Natural killer cell (primary cell): ENCODE data around the gene PPARG. TPM values are rescaled to one million over a fixed set of nuclear protein-coding genes. Genes with fewer than 3 reads are reported as not detected.

Source experiments
- ATAC-seq, 3 donors: fragments of 150-1000 bp in 2 of 3; fragments of 200-7000 bp in 1 of 3; cut with Tn5 transposase; 1 replicate in 1 of 3; 2 replicates in 2 of 3; pipeline ENCODE4 v1.10.0; 2021; ENCODE audit warnings: mild to moderate bottlenecking in 2 of 3, moderate library complexity in 2 of 3
- DNase-seq, 2 donors: peaks; one replicate each; pipeline versions ENCODE4 v3.0.0 to v3.0.0-alpha.2; 2013 to 2021; ENCODE audit warnings: mixed read lengths in 1 of 2
- H3K27ac ChIP-seq: one replicate; pipeline ENCODE4 v1.5.1; 2013; ENCODE audit warnings: mild to moderate bottlenecking, low read length
- H3K27me3 ChIP-seq: one replicate; pipeline ENCODE4 v1.6.1; 2013; ENCODE audit warnings: low read length; ENCODE audit not compliant: control insufficient read depth, insufficient read depth
- H3K36me3 ChIP-seq: one replicate; pipeline ENCODE4 v1.6.1; 2013; ENCODE audit warnings: low read length; ENCODE audit not compliant: control insufficient read depth, insufficient read depth
- H3K4me1 ChIP-seq: one replicate; pipeline ENCODE4 v1.6.1; 2013; ENCODE audit warnings: low read length; ENCODE audit not compliant: control insufficient read depth, insufficient read depth
- H3K4me3 ChIP-seq: one replicate; pipeline ENCODE4 v1.5.1; 2013; ENCODE audit warnings: low read length
- H3K9me3 ChIP-seq: one replicate; pipeline ENCODE4 v1.6.1; 2013; ENCODE audit warnings: low read length; ENCODE audit not compliant: control insufficient read depth, insufficient read depth
- H3K27ac Mint-ChIP-seq, 2 donors: one replicate each; pipeline ENCODE4 v1.8.0; 2022; ENCODE audit warnings: mild to moderate bottlenecking in 2 of 2, mixed read lengths in 2 of 2, moderate library complexity in 1 of 2
- H3K27me3 Mint-ChIP-seq, 2 donors: one replicate each; pipeline ENCODE4 v1.8.0; 2022; ENCODE audit warnings: low read depth in 2 of 2, mixed read lengths in 2 of 2
- H3K36me3 Mint-ChIP-seq: one replicate; pipeline ENCODE4 v1.8.0; 2022; ENCODE audit warnings: mixed read lengths
- H3K4me1 Mint-ChIP-seq, 2 donors: one replicate each; pipeline ENCODE4 v1.8.0; 2022; ENCODE audit warnings: mixed read lengths in 2 of 2
- H3K4me3 Mint-ChIP-seq: one replicate; pipeline ENCODE4 v1.8.0; 2022; ENCODE audit warnings: mild to moderate bottlenecking, moderate library complexity, mixed read lengths
- H3K9me3 Mint-ChIP-seq, 2 donors: one replicate each; pipeline ENCODE4 v1.8.0; 2022; ENCODE audit warnings: mixed read lengths in 2 of 2
- WGBS: methylation state at CpG from one replicate; pipeline ENCODE4 v1.1.7; 2013; ENCODE audit warnings: missing lambda C conversion rate; ENCODE audit not compliant: insufficient coverage; 5-methylcytosine and 5-hydroxymethylcytosine counted together
- intact Hi-C: fragments of 100-400 bp; cut with micrococcal nuclease; formaldehyde crosslinking; loops from one replicate; pipeline ENCODE4 v1.14.2; 2022
- total RNA-seq, 4 donors: library from RNA; stranded (reverse); fragments of 120-200 nt in 1 of 4; gene quantifications; one replicate each; pipeline versions ENCODE4 v1.2.3 to v1.2.4, GENCODE V29; 2013 to 2022
- TF ChIP-seq, protein P1 (sequence below): fragments of 200-600 bp; IDR thresholded peaks from one replicate; pipeline ENCODE4 v1.8.0; 2022; ENCODE audit warnings: antibody characterized with exemption

The PPARG gene
- total RNA-seq, 3 donors from 2014 or later (not counting 1 experiment from before 2014, with no cell fraction given): 0.21 TPM; not detected in 2

DNA sequence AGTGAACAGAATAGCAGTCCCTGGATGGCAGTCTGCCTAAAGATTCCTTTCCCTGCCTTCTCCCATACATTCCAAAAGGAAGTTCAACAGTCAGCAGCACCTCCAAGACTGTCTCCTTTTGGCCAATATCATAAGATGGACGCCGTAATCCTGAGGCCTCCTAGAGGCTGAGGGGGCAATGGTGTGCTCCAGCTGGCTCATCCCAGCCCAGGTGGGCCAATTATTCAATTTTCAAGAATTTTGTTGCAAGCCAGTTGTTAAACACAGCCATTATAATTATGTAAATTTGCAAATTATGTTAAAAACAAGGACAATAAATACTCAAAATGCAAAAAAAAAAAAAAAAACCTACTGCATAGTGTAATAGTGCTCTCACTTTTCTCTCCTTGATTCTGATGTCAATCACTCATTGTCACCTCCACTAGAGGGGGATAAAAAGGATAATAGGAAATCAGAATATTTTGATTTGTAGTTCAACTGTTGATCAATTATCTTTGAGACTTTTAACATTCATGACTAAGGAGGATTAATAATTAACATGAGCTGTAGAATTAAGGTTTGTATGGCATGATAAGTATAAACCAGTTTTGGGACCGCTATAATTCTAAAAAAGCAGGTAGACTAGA lies 40.1 kb downstream of the PPARG start:
- H3K9me3 Mint-ChIP-seq: no peaks in the 10 kb centered on the region

DNA sequence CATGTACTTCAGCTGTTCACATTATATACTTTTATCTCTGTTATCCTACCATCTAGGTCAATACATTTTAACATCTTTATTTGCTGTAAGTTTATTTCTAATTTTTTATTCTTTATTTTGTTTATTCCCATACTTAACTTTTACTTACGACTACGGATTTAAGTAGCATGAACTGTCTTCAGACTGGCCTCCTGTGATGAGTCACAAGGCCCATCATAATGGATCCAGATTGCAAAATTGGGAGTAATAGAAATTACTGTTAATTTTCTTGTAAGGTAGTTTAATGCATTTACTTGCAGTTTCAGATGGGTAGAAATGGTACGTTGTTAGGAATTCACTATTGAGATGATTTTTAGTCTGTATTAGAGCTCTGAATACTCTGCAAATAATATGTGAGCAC lies 45.9 kb downstream of the PPARG start:
- H3K9me3 Mint-ChIP-seq: no peaks in the 10 kb centered on the region
- H3K4me1 Mint-ChIP-seq: peaks cover 12 to 18% of the 10 kb centered on the region in 2 donors
- WGBS: 95% methylated on average over 3 of the region's 3 CpGs
- ATAC-seq (no peak), DNase-seq (no peak)
- no peaks in the 10 kb centered on the region for H3K27me3 ChIP-seq
- H3K36me3 Mint-ChIP-seq: no peaks in the 10 kb centered on the region
- H3K4me3 Mint-ChIP-seq: no peak overlapping the region
- no peaks in the 10 kb centered on the region for H3K4me1 ChIP-seq
- no peaks in the 10 kb centered on the region for H3K9me3 ChIP-seq
- no peak overlapping the region for H3K4me3 ChIP-seq
- TF ChIP-seq, protein P1, sequence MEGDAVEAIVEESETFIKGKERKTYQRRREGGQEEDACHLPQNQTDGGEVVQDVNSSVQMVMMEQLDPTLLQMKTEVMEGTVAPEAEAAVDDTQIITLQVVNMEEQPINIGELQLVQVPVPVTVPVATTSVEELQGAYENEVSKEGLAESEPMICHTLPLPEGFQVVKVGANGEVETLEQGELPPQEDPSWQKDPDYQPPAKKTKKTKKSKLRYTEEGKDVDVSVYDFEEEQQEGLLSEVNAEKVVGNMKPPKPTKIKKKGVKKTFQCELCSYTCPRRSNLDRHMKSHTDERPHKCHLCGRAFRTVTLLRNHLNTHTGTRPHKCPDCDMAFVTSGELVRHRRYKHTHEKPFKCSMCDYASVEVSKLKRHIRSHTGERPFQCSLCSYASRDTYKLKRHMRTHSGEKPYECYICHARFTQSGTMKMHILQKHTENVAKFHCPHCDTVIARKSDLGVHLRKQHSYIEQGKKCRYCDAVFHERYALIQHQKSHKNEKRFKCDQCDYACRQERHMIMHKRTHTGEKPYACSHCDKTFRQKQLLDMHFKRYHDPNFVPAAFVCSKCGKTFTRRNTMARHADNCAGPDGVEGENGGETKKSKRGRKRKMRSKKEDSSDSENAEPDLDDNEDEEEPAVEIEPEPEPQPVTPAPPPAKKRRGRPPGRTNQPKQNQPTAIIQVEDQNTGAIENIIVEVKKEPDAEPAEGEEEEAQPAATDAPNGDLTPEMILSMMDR: no peak
- H3K27ac Mint-ChIP-seq: no peak overlapping the region
- intact Hi-C loops: no loop called here
- H3K36me3 ChIP-seq: no peaks in the 10 kb centered on the region
- no peak overlapping the region for H3K27ac ChIP-seq
- peaks cover 0 to under 1% of the 10 kb centered on the region in 2 donors for H3K27me3 Mint-ChIP-seq

More for the DNA sequence above, 40.1 kb downstream of the PPARG start:
- DNase-seq: no peak
- H3K4me1 Mint-ChIP-seq: no peaks in the 10 kb centered on the region
- Histone ChIP-seq H3K9me3 (no peaks in the 10 kb centered on the region), H3K4me3 (no peak overlapping the region), H3K27me3 (no peaks in the 10 kb centered on the region), H3K4me1 (no peaks in the 10 kb centered on the region), H3K36me3 (no peaks in the 10 kb centered on the region), H3K27ac (no peak overlapping the region)
- H3K4me3 Mint-ChIP-seq: no peak overlapping the region
- no peak overlapping the region for H3K27ac Mint-ChIP-seq
- ATAC-seq: no peak
- TF ChIP-seq, protein P1: no peak
- peaks cover 2 to 5% of the 10 kb centered on the region in 2 donors for H3K27me3 Mint-ChIP-seq
- intact Hi-C loops: no loop called here
- 93% methylated on average over 2 of the region's 3 CpGs for WGBS
- no peaks in the 10 kb centered on the region for H3K36me3 Mint-ChIP-seq

DNA sequence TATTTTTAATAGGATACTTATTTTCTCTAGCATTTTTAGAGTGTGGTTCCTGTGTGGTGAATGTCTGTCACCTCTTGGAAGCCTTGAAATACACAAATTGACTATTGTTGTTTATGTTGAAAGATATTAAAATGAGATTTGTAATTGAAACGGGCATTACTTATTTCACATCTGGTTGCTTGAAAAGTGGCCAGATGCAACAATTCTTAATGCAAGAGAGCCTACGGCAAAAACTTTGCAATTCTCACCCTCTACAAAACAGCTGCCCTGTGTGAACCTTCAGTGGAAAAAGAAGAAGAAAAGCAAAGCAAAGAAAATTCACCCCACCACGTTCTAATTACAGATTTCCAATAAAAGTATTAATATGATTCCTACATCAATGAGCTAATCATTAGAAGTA lies 46.6 kb downstream of the PPARG start:
- Histone ChIP-seq H3K4me1 (no peaks in the 10 kb centered on the region), H3K27me3 (no peaks in the 10 kb centered on the region), H3K9me3 (no peaks in the 10 kb centered on the region), H3K4me3 (no peak overlapping the region), H3K36me3 (no peaks in the 10 kb centered on the region), H3K27ac (no peak overlapping the region)
- no peak for ATAC-seq
- 78% methylated on average over 2 of the region's 3 CpGs for WGBS
- TF ChIP-seq, protein P1: no peak
- Mint-ChIP-seq H3K4me3 (peak overlapping the region; percentile 63), H3K27me3 (no peaks in the 10 kb centered on the region), H3K36me3 (no peaks in the 10 kb centered on the region), H3K9me3 (no peaks in the 10 kb centered on the region), H3K27ac (peak overlapping the region; percentile 7 to 70), H3K4me1 (peaks cover 12 to 18% of the 10 kb centered on the region in 2 donors)
- intact Hi-C loops: no loop called here
- DNase-seq: no peak

DNA sequence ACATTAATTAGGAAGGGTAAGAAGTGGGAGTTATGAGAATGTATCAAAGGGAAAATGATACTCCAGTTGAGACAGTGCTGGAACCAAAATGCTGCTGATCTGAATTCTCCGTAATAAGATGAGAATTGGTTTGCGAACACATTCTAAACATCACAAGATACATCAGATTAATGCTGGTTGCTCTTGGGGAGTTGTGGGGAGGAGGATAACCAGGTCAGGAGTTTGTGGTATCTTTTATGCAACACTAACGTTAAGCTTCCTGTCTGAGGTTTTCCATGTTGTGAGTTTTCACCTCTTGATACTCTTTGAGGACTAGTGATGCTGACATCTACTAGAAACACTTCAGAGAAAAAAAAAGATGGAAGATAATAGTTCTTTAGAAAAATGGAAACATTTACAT lies 47.2 kb downstream of the PPARG start:
- Histone ChIP-seq H3K27ac (no peak overlapping the region), H3K4me1 (no peaks in the 10 kb centered on the region), H3K9me3 (no peaks in the 10 kb centered on the region), H3K4me3 (no peak overlapping the region), H3K27me3 (no peaks in the 10 kb centered on the region), H3K36me3 (no peaks in the 10 kb centered on the region)
- Mint-ChIP-seq H3K9me3 (no peaks in the 10 kb centered on the region), H3K36me3 (no peaks in the 10 kb centered on the region), H3K4me1 (peaks cover 12 to 18% of the 10 kb centered on the region in 2 donors), H3K27me3 (no peaks in the 10 kb centered on the region), H3K27ac (peak overlapping the region; percentile 7 to 70), H3K4me3 (peak overlapping the region; percentile 63)
- ATAC-seq (peak; percentile 37 to 87 (median 42)), DNase-seq (peak in 1 of 2 donors; percentile 57)
- intact Hi-C loops: no loop called here
- 0% methylated on average over 1 of the region's 3 CpGs for WGBS
- TF ChIP-seq, protein P1: no peak
